ENCODE results near the gene TLR7.

The TLR7 gene

DNA sequence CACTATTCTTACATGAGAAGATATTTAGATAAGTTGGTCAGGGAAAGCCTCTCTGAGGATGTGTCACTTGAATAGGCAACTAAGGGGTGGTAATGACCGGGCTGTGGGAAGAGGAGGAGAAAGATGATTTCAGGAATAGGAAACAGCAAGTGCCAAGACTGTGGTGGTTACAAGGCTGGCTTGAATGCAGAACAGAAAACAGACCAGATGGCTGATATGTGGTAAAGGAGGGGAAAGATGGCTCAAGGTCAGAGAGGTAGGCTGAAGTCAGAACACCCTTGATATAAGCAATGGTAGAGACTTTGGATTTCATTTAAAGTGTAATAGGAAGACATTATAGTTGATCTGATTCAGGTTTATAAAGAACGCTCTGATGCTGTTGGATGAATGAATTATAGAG lies 15.0 kb downstream of the TLR7 start:
- no peak for DNase-seq (ENCODE audit: extremely low spot score)
- ChIA-PET POLR2A (no interaction called here), CTCF (no interaction called here)
- TF ChIP-seq ZNF384 (IDR thresholded peaks at IDR 0.05) = no peak
- TF ChIP-seq PKNOX1 (IDR thresholded peaks at IDR 0.05) = no peak
- TF ChIP-seq SUZ12 (IDR thresholded peaks at IDR 0.05) = no peak
- no peak for TF ChIP-seq FOXK2 (IDR thresholded peaks at IDR 0.05)
- TF ChIP-seq CTBP1 (IDR thresholded peaks at IDR 0.05; ENCODE audit: borderline replicate concordance) = no peak
- no peak for TF ChIP-seq HDGF (IDR thresholded peaks at IDR 0.05; ENCODE audit: borderline replicate concordance)
- TF ChIP-seq LEF1 (IDR thresholded peaks at IDR 0.05; ENCODE audit: borderline replicate concordance) = no peak

DNA sequence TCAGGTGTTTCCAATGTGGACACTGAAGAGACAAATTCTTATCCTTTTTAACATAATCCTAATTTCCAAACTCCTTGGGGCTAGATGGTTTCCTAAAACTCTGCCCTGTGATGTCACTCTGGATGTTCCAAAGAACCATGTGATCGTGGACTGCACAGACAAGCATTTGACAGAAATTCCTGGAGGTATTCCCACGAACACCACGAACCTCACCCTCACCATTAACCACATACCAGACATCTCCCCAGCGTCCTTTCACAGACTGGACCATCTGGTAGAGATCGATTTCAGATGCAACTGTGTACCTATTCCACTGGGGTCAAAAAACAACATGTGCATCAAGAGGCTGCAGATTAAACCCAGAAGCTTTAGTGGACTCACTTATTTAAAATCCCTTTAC lies 18.6 kb downstream of the TLR7 start:
- no peak for TF ChIP-seq TARDBP (IDR thresholded peaks at IDR 0.05)
- TF ChIP-seq FOXK2 (IDR thresholded peaks at IDR 0.05) = no peak
- no peak for TF ChIP-seq SP1 (IDR thresholded peaks at IDR 0.05)
- no peak for TF ChIP-seq BHLHE40 (IDR thresholded peaks at IDR 0.05; ENCODE audit: borderline replicate concordance)
- no peak for TF ChIP-seq HDGF (IDR thresholded peaks at IDR 0.05; ENCODE audit: borderline replicate concordance)
- TF ChIP-seq FOXA1 (IDR thresholded peaks at IDR 0.05) = no peak
- TF ChIP-seq L3MBTL2 (conservative IDR thresholded peaks at IDR 0.05) = no peak
- no peak for TF ChIP-seq SUZ12 (IDR thresholded peaks at IDR 0.05)
- no peak for TF ChIP-seq ELF4 (IDR thresholded peaks at IDR 0.05)
- TF ChIP-seq PKNOX1 (IDR thresholded peaks at IDR 0.05) = no peak
- no peak for TF ChIP-seq FOXM1 (IDR thresholded peaks at IDR 0.05; ENCODE audit: borderline replicate concordance)
- TF ChIP-seq CTBP1 (IDR thresholded peaks at IDR 0.05; ENCODE audit: borderline replicate concordance) = no peak
- TF ChIP-seq ARNT (IDR thresholded peaks at IDR 0.05) = no peak
- TF ChIP-seq NFRKB (IDR thresholded peaks at IDR 0.05) = no peak
- no peak for TF ChIP-seq LEF1 (IDR thresholded peaks at IDR 0.05; ENCODE audit: borderline replicate concordance)
- no peak for TF ChIP-seq ZNF384 (IDR thresholded peaks at IDR 0.05)
- POLR2A ChIA-PET = no interaction called here
- no peak for DNase-seq (ENCODE audit: extremely low spot score)
- CTCF ChIA-PET = no interaction called here

GRCh38 chrX:12886545-12886944 lies 19.7 kb downstream of the TLR7 start:
- CTCF ChIA-PET = no interaction called here
- DNase-seq (ENCODE audit: extremely low spot score) = no peak
- TF ChIP-seq SUZ12 (IDR thresholded peaks at IDR 0.05) (no peak), FOXK2 (IDR thresholded peaks at IDR 0.05) (no peak), L3MBTL2 (conservative IDR thresholded peaks at IDR 0.05) (no peak), TARDBP (IDR thresholded peaks at IDR 0.05) (no peak)
- POLR2A ChIA-PET = no interaction called here

- CTCF ChIA-PET = no interaction called here
- POLR2A ChIA-PET = no interaction called here
- DNase-seq (ENCODE audit: extremely low spot score) = no peak
- TF ChIP-seq FOXK2 (IDR thresholded peaks at IDR 0.05) (no peak), NFRKB (IDR thresholded peaks at IDR 0.05) (no peak), BHLHE40 (IDR thresholded peaks at IDR 0.05; ENCODE audit: borderline replicate concordance) (no peak), SP1 (IDR thresholded peaks at IDR 0.05) (no peak), SUZ12 (IDR thresholded peaks at IDR 0.05) (no peak), FOXM1 (IDR thresholded peaks at IDR 0.05; ENCODE audit: borderline replicate concordance) (no peak), LEF1 (IDR thresholded peaks at IDR 0.05; ENCODE audit: borderline replicate concordance) (no peak), FOXA1 (IDR thresholded peaks at IDR 0.05) (no peak), TARDBP (IDR thresholded peaks at IDR 0.05) (no peak), PKNOX1 (IDR thresholded peaks at IDR 0.05) (no peak), ELF4 (IDR thresholded peaks at IDR 0.05) (no peak), CTBP1 (IDR thresholded peaks at IDR 0.05; ENCODE audit: borderline replicate concordance) (no peak), L3MBTL2 (conservative IDR thresholded peaks at IDR 0.05) (no peak)
Observed at GRCh38 chrX:12887141-12887540, 20.3 kb downstream of the TLR7 start.

GRCh38 chrX:12887767-12888166 lies 20.9 kb downstream of the TLR7 start:
- POLR2A ChIA-PET = no interaction called here
- no peak for DNase-seq (ENCODE audit: extremely low spot score)
- CTCF ChIA-PET = no interaction called here
- TF ChIP-seq CTBP1 (IDR thresholded peaks at IDR 0.05; ENCODE audit: borderline replicate concordance) (no peak), LEF1 (IDR thresholded peaks at IDR 0.05; ENCODE audit: borderline replicate concordance) (no peak), PKNOX1 (IDR thresholded peaks at IDR 0.05) (no peak), SUZ12 (IDR thresholded peaks at IDR 0.05) (no peak), SP1 (IDR thresholded peaks at IDR 0.05) (no peak), HDGF (IDR thresholded peaks at IDR 0.05; ENCODE audit: borderline replicate concordance) (no peak), FOXM1 (IDR thresholded peaks at IDR 0.05; ENCODE audit: borderline replicate concordance) (no peak), ELF4 (IDR thresholded peaks at IDR 0.05) (no peak), ZNF384 (IDR thresholded peaks at IDR 0.05) (no peak), L3MBTL2 (conservative IDR thresholded peaks at IDR 0.05) (no peak), BHLHE40 (IDR thresholded peaks at IDR 0.05; ENCODE audit: borderline replicate concordance) (no peak), FOXA1 (IDR thresholded peaks at IDR 0.05) (no peak), ARNT (IDR thresholded peaks at IDR 0.05) (no peak), NFRKB (IDR thresholded peaks at IDR 0.05) (no peak), TARDBP (IDR thresholded peaks at IDR 0.05) (no peak)

- ChIA-PET POLR2A (no interaction called here), CTCF (interaction anchor here (0.6 kb wide), 1 partner anchor 10 kb away, joined by 3 read pairs; no protein-coding TSS in a partner anchor)
- no peak for TF ChIP-seq CTBP1 (IDR thresholded peaks at IDR 0.05; ENCODE audit: borderline replicate concordance)
- TF ChIP-seq TARDBP (IDR thresholded peaks at IDR 0.05) = no peak
- no peak for TF ChIP-seq PKNOX1 (IDR thresholded peaks at IDR 0.05)
- no peak for TF ChIP-seq LEF1 (IDR thresholded peaks at IDR 0.05; ENCODE audit: borderline replicate concordance)
- TF ChIP-seq SUZ12 (IDR thresholded peaks at IDR 0.05) = no peak
- TF ChIP-seq ZNF384 (IDR thresholded peaks at IDR 0.05) = no peak
- no peak for TF ChIP-seq NFRKB (IDR thresholded peaks at IDR 0.05)
- TF ChIP-seq ARNT (IDR thresholded peaks at IDR 0.05) = no peak
- no peak for TF ChIP-seq L3MBTL2 (conservative IDR thresholded peaks at IDR 0.05)
- TF ChIP-seq ELF4 (IDR thresholded peaks at IDR 0.05) = no peak
- TF ChIP-seq FOXM1 (IDR thresholded peaks at IDR 0.05; ENCODE audit: borderline replicate concordance) = no peak
- no peak for TF ChIP-seq FOXA1 (IDR thresholded peaks at IDR 0.05)
- TF ChIP-seq HDGF (IDR thresholded peaks at IDR 0.05; ENCODE audit: borderline replicate concordance) = no peak
- no peak for TF ChIP-seq BHLHE40 (IDR thresholded peaks at IDR 0.05; ENCODE audit: borderline replicate concordance)
- DNase-seq (ENCODE audit: extremely low spot score) = no peak
Observed at GRCh38 chrX:12890467-12890866, 23.6 kb downstream of the TLR7 start.
